Stimulated activated CD4-positive, alpha-beta T cell treated with anti-CD3 and anti-CD28 coated beads, Interleukin-4, amount 100 ng/mL, for 1 hour (primary cell): Measurements from ENCODE around the gene KRT82.
A peak's percentile ranks its signal among the peaks of the same experiment; 100 is the strongest.
"Not testable (repeated sequence)": the region's sequence is repeated elsewhere in the genome, so short reads cannot be mapped to it uniquely, and the experiment has no call there.

Experiments used
- DNase-seq: peaks from one replicate; pipeline ENCODE4 v3.0.0-alpha.2; 2020

The KRT82 gene

DNA sequence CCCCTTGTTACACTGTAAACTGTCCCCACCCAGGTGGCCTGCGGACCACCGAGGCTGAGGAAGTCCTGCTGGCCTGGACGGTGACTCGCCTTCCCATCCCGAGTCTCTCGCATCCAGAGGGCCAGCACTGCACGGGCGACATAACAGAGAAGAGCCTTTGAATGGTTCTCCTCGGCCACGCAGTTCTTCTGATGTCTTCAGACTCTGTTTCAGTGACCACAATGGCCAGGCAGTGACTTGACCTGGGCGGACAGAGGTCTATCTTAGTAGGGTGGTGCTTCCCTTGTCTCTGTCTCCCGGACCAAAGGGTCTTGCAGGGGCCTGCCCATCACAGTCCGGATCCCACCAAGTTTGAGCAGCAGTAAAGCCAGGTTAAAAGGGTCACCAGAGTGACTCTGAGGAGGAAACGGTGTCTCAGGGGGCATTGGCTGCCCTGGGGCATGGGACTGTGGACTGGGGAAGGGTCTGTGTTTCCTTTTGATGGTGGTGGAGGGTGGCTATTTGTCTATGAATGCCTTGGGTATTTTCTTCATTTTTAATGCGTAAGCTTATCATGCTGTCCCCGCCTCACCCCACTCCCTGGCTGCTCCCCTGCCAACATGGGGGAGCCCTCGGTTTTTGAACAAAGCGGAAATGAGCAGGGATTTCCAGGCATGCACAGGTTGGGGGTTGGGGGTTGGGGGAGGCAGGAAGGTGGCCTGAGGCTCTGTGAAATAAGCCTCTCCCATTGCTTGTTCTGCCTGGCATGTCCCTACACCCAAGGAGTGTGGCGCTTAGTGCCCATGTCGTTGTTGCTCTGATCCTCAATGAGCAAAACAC, 49.2 kb downstream of the KRT82 start:
- no peak for DNase-seq

DNA sequence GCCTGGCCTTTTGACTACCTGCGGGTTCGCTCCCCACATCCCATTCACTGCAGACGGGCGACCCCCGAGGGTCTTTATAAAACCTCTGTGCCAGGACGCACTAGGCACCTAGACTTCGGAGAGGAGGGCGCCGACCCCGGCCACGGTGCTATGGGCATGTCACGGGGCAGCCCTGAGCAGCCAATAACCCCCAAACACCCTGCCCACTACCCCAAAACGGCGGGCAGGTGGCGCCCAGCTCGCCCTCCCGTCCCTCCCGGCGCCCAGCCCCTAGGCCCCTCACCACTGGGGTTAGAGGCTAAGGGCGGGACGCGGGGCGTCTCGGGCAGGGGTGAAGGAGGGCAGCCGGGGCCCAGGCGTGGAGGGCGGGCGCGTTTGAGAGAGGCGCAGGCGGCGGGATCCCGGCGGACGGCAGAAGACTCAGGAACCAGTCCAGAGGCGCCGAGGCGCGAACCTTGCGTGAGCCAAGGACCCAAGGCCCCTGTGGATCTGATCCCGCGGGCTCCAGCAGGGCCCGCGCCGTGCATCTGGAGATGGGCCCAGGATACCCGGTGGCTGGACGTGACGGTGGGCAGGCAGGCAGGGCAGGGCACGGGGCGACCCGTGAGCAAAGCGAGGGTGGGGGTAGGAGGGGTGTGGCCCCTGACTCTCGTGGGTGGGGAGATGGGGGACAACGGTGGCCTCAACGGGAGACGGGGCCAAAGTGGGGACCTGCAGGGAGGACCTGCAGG, 49.9 kb downstream of the KRT82 start:
- no peak for DNase-seq

DNA sequence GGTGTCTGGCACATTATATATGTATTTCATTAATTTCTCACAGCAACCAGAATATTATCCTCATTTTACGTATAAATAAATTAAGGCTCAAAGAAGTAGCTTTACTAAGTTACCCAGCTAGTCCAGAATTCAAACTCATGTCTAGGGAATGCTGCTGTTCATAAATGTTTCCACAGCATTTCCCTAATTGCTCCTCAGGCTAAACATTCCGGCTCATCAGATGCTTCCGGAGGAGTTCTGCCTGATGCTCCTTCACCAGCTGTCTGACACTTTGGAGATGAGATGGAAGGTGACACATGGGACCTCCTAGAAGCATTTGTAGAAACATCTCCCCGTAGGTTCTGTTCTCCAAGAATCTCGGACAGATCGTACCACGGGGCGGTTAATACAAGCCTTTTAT, 51.0 kb downstream of the KRT82 start:
- DNase-seq, result no peak

DNA sequence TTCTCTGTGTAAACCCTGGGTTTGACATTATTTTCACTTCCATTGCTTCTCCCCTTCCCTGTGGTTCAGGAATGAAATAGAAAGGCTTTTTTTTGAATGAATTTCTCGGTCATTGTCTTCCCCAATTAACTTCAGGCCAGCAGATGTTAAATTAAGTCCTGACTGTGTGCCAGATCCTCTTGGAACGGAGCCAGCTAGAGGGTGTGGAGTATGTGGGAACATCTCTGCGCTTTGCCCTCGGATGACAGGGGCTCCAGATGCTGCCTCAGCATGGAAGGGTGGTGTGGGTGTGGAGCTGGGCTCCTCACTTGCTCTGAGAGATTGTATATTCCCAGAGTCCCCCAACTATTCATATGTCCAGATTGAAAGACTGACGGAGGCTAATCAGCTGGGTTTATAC, 51.9 kb downstream of the KRT82 start:
- DNase-seq, result no peak

DNA sequence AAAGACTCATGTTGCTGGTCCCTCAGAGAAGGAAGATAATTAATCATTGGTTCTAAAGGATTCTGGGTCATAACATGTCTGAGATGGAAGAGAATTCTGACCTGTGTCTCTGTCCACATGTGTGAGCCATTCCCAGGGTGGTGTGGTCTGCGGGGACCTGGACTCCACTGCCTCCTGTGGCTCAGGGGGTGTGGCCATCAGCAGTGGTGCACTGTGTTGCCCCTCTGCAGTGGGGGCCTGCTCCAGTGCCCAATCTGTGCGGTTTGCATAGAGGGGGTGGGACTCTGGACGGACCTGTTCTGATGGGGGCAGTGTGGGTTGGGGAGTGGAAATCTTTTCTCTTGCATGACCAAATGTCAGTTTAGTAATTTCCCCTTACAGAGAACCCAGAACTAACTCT, 52.4 kb downstream of the KRT82 start:
- DNase-seq, result no peak

DNA sequence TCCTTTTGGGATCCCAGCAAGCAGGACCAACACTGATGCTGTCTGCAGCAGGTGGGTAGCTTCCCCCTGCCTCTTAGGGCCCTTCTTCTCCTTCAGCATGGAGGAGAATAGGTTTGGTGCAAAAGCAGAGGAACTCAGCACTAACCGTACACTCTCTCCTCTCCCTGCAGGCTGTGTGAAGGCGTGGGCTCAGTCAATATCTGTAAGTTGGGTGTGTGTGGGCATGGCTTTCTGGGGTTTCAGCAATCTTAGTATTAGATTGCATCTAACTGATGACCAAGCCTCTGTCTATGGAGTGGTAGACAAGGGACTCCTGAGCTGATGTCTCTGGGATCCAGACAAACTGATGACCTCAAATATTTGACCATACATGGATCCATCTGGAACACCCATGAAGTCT, 53.2 kb downstream of the KRT82 start:
- DNase-seq, result no peak

DNA sequence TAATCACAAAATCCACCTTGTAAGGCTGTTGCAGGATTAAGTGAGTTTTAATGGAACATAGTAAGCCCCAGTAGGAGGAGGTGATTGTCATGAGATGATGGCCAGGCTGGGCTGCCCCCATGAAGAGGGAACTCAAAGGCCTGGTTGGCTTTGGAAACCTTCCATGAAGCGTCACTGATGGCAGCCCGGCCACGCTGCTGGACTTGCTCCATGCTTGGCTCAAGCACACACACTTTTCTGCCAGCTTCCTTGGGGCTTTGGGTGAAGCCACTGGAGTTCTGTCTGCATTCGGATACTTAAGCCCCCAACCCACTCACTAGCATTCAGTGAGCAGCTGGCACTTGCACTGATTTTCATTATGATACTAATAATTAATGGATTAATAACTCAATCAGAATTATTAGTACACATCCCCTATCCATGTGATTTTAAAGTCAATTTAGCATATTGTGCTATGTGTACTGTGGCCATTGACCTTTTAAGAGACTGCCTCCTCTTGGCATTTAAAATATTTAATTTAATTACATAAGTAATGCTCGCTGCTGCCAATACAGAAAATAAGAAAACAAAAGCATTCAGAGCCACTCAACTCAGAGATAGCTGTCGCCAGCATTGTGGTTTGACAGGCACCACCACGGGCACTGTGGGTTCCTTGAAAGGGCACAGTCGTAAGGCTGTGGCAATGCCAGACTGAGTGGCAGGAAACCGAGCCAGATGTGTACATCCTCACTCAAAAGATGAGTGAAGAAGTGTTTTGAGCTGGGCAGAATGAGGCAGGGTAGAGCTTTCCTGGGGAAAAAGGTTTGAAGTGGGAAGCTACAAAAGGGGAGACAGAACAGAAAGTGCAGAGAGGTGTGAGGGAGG, 54.7 kb downstream of the KRT82 start:
- peak; percentile 10 for DNase-seq

DNA sequence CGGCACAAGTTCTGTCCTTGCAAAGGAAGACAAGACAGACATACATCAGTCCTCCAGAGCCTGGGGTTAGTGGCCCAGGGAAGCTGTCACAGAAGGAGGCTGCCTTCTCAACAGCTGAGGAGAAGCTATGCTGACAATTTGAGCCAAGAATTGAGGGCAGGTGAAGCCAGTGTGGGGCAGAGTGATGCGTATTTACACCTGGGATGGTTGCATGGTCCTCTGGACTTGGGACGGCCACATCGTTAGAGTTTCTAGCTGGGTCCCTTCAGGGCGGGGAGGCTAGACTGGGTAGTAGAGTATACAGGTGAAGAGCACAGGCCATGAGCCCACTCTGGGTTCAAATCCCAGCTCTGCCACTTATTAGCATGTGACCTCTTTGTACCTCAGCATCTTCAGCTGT, 55.3 kb downstream of the KRT82 start:
- no peak for DNase-seq

DNA sequence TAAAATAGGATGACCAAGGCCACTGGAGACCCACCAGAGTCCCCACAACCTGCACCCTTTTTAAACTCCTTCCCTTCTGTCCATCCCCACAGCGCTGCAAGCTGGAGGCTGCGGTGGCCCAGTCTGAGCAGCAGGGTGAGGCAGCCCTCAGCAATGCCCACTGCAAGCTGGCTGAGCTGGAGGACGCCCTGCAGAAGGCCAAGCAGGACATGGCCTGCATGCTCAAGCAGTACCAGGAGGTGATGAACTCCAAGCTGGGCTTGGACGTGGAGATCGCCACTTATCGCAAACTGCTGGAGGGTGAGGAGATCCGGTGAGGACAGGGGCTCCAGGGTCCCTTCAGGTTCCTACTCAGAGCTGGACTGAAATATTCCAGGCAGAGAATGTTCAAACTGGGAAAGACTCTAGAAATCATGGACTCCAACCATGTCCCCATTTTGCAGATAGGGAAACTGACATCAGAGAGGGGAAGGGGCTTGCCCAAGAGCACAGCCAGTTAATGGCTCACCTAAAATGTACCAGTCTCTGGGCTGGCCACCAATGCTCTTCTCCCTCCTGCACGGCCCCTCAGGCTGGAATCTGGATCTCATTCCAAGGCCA, 56.0 kb downstream of the KRT82 start:
- no peak for DNase-seq

DNA sequence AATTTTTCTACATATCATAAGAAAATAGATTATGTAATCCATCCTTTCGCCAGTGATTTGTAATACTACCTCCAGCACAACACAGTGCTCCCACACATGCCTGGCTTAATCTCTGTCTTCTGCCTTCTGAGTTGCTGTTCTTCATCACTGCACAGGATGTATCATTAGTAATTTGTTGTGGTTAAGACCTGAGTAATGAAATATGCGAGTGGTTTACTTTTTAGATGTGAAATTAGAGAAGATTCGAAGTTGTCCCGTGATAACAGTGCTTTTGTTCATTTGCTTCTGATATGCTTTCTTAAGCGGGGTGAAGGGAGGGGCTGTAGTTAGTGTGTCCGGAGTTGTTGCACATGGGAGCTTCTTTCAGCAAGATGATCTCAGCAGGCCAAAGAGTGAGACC, 56.9 kb downstream of the KRT82 start:
- no peak for DNase-seq

DNA sequence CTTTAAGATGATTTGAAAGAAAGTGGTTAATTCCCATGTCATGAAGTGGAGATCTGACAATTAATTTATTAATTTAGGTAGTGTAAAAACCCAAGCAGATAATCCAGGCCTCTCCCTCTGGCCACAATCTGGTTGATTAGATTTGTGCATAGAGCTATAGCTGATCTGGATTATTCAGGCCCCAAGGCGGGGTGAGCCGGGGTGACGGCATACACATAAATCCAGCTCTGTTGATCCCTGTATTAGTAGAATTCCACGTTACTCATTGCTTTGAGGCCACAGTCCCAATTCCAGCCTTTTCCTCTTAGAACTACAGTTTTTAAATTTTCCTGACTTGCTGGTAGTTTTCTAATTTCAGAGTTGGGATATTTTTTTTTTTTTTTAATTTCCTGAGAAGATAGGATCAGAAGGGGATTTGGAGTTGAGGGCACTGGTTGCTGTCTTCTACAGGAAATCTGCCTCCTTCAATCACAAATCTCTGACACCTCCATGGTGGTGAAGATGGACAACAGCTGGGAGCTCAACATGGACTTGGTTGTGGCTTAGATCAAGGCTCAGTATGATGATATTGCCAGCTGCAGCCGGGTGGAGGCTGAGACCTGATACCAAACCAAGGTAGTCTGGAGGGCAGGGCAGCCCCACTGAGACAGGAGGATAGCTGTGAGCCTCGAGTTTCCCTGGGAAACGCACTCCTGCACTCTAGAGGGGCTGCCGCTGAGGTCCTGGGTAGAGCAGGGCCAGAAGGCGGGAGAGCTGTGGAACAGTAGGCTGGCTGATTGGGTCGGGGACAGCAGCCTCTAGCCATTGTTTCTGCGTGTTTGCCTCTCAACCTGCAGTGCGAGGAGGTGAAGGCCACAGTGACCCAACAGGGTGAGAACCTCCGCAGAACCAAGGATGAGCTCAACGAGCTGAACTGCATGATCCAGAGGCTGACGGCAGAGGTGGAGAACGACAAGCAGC, 58.3 kb downstream of the KRT82 start:
- no peak for DNase-seq

DNA sequence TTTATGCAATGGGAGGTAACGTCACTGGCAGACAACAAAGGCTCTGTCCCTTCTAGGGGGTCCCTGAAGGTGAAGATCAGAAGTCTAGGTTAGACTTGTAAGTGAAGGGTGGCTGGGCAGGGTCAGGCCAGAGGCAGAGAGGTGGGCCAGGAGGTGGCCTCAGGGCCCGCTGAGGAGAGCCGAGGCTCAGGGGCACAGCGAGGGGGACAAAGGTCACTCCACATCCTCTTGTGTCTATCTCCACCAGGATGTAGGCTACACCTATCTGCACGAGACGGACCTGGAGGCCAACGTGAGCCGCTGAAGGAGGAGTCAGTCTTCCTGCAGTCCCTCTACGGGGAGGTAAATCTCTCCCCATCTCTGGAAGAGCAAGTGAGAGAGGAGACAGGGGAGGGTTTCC, 59.1 kb downstream of the KRT82 start:
- DNase-seq, result no peak

DNA sequence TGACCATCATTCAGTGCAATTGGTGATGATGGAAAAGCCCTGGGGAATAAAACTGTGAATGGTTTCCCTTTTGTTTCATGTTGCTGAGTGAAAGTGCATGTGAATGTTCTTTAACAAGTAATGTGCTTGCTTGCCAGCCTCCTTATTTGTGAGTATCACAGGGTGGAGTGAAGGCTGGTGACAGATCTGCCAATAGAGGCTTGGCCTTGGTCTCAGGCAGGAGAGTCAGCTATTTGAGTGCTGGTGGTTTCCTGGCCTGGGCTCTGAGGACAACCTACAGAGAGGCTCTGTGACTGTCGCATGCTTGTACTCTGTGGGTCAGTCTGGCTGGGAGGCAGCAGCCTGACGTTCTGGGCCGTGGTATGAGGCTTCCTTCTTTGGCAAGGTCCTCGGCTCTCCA, 59.5 kb downstream of the KRT82 start:
- no peak for DNase-seq

DNA sequence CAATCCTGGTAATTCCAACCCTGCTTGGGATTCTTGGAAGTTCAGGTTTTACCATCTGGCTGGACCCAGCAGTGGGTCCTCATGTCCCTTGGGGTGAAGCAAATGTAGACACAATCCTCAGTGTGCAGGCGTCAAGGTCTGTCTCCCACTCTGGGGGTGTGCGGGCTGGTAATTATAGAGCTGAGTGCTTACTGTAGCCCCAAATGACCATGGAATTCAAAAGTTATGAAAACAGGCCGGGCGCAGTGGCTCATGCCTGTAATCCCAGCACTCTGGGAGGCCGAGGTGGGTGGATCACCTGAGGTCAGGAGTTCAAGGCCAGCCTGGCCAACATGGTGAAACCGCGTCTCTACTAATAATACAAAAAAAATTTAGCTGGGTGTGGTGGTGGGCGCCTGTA, 61.1 kb downstream of the KRT82 start:
- not testable (repeated sequence) for DNase-seq

DNA sequence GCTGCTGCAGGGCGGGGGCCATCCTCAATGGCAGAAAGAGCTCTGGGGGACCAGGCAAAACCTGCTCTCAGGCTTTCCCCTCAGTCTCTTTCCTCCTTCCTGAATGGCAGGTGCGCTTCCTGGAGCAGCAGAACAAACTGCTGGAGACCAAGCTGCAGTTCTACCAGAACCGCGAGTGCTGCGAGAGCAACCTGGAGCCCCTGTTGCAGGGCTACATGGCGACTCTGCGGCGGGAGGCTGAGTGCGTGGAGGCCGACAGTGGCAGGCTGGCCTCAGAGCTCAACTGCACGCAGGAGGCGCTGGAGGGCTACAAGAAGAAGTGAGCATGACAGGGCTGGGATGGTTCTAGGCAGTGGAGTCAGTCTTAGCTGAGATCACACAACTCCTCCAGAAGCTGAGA, 62.0 kb downstream of the KRT82 start:
- no peak for DNase-seq
